Measurements from ENCODE around the gene TBPL1.
A peak's percentile ranks its signal among the peaks of the same experiment; 100 is the strongest.
"Not testable (repeated sequence)": the region's sequence is repeated elsewhere in the genome, so short reads cannot be mapped to it uniquely, and the experiment has no call there.

The TBPL1 gene

GRCh38 chr6:133953634-133954415 is 801 bp downstream of the TBPL1 start:
- peak; percentile 8 for DNase-seq

- no peak for DNase-seq
Measured at GRCh38 chr6:133954657-133955576, 1.9 kb downstream of the TBPL1 start.

GRCh38 chr6:133955582-133956415 is 2.8 kb downstream of the TBPL1 start:
- DNase-seq, result no peak

- DNase-seq, result no peak
Measured at GRCh38 chr6:133956416-133957049, 3.5 kb downstream of the TBPL1 start.

GRCh38 chr6:133957227-133957626 is 4.2 kb downstream of the TBPL1 start:
- no peak for DNase-seq

- DNase-seq, result no peak
Measured at GRCh38 chr6:133957780-133958242, 4.8 kb downstream of the TBPL1 start.

- no peak for DNase-seq
Measured at GRCh38 chr6:133958791-133959190, 5.8 kb downstream of the TBPL1 start.

GRCh38 chr6:133959667-133960368 is 6.8 kb downstream of the TBPL1 start:
- no peak for DNase-seq

- no peak for DNase-seq
Measured at GRCh38 chr6:133961831-133962230, 8.8 kb downstream of the TBPL1 start.

GRCh38 chr6:133964052-133964451 is 11.0 kb downstream of the TBPL1 start:
- no peak for DNase-seq

- DNase-seq, result no peak
Measured at GRCh38 chr6:133964702-133965101, 11.7 kb downstream of the TBPL1 start.

- no peak for DNase-seq
Measured at GRCh38 chr6:133965817-133966360, 12.9 kb downstream of the TBPL1 start.

GRCh38 chr6:133966654-133967329 is 13.8 kb downstream of the TBPL1 start:
- no peak for DNase-seq

GRCh38 chr6:133967347-133967746 is 14.3 kb downstream of the TBPL1 start:
- no peak for DNase-seq

- DNase-seq, result not testable (repeated sequence)
Measured at GRCh38 chr6:133967835-133968234, 14.8 kb downstream of the TBPL1 start.

GRCh38 chr6:133969285-133969920 is 16.4 kb downstream of the TBPL1 start:
- DNase-seq, result no peak

- no peak for DNase-seq
Measured at GRCh38 chr6:133969921-133970295, 16.9 kb downstream of the TBPL1 start.

GRCh38 chr6:133971861-133972260 is 18.8 kb downstream of the TBPL1 start:
- DNase-seq, result no peak

- DNase-seq, result no peak
Measured at GRCh38 chr6:133972388-133972787, 19.4 kb downstream of the TBPL1 start.

Measured in CD4-positive, alpha-beta T cell treated with Interleukin-6 for 4 hours (primary cell).